Keratinocyte (primary cell): ENCODE measurements around the gene FHIT.

Experiments
- EZH2 ChIP-seq: IDR thresholded peaks from one replicate; pipeline ENCODE4 v1.6.1; 2012; ENCODE audit warnings: inconsistent platforms, mild to moderate bottlenecking, low read length, moderate library complexity
- TF ChIP-seq, protein P1 (sequence below), 3 experiments: IDR thresholded peaks in 1 of 3; conservative IDR thresholded peaks in 1 of 3; optimal IDR thresholded peaks in 1 of 3; 2 replicates in 2 of 3; 3 replicates in 1 of 3; pipeline versions ENCODE3 to v1.5.1; 2011; ENCODE audit warnings: low read length in 3 of 3, mild to moderate bottlenecking in 3 of 3, moderate library complexity in 2 of 3, control low read depth in 1 of 3, inconsistent platforms in 1 of 3; ENCODE audit not compliant: insufficient read depth in 2 of 3; ENCODE audit errors: extremely low read depth in 1 of 3

GRCh38 chr3:60754617-60755016, 496.6 kb downstream of the FHIT start:
- TF ChIP-seq EZH2: no peak
- TF ChIP-seq, protein P1, sequence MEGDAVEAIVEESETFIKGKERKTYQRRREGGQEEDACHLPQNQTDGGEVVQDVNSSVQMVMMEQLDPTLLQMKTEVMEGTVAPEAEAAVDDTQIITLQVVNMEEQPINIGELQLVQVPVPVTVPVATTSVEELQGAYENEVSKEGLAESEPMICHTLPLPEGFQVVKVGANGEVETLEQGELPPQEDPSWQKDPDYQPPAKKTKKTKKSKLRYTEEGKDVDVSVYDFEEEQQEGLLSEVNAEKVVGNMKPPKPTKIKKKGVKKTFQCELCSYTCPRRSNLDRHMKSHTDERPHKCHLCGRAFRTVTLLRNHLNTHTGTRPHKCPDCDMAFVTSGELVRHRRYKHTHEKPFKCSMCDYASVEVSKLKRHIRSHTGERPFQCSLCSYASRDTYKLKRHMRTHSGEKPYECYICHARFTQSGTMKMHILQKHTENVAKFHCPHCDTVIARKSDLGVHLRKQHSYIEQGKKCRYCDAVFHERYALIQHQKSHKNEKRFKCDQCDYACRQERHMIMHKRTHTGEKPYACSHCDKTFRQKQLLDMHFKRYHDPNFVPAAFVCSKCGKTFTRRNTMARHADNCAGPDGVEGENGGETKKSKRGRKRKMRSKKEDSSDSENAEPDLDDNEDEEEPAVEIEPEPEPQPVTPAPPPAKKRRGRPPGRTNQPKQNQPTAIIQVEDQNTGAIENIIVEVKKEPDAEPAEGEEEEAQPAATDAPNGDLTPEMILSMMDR (optimal IDR thresholded peaks at IDR 0.05 in 1 of 3, IDR thresholded peaks at IDR 0.05 in 1 of 3, conservative IDR thresholded peaks at IDR 0.05 in 1 of 3; ENCODE audit: extremely low read depth in 1 of 3, insufficient read depth in 2 of 3, low read length in 3 of 3): no peak
